ENCODE data around the gene ERC2.

GRCh38 chr3:55969634-55970033 is 498.6 kb downstream of the ERC2 start:
- TF ChIP-seq CTCF (conservative IDR thresholded peaks at IDR 0.05; ENCODE audit: low read length) (no peak), EZH2phosphoT487 (IDR thresholded peaks at IDR 0.05; ENCODE audit: borderline replicate concordance, low read depth, low read length) (no peak)

All from OCI-LY7 (cell line).